ENCODE measurements around the gene GNAO1.

The GNAO1 gene

DNA sequence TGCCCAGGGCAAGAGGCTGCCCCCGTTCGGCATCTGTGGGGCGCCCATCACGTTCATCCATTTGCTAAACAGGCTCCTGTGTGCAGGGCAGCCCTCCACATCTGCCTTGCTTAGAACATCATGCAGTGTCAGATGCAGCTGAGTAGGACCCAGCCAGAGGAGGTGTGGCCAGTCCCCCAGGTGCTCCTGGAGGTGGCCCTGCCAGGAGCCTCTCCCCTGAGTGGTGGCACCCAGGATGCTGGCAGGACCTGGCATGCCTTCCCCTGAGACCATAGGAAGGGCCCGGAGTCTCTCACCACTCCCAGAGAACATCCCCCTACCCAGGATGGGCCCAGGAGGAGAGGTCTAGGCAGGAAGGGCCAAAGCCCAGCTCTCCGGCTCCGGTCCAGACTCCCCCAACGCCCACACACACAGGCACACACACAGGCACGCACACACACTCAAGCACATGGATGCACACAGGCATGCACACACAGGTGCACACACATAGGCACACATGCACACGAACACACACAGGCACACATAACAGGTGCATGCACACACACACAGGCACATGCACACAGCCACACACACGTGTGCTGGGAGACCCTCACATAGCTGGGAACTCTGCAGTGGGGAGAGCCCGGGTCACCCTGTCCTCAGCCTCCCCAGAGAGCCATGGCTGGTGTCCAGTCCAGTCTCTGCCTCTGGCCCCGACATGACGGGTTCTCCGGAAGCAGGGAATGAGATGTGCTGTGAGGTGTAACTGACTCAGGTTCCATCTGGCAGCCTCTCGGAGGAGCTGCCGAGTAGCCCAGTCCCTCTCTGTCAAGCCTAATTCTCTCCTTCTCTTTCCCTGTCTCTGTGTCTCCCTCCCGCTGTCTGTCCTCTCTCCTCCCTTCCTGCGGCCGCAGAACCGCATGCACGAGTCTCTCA lies 159.5 kb downstream of the GNAO1 start:
- no peak for DNase-seq (ENCODE audit: low read depth)

DNA sequence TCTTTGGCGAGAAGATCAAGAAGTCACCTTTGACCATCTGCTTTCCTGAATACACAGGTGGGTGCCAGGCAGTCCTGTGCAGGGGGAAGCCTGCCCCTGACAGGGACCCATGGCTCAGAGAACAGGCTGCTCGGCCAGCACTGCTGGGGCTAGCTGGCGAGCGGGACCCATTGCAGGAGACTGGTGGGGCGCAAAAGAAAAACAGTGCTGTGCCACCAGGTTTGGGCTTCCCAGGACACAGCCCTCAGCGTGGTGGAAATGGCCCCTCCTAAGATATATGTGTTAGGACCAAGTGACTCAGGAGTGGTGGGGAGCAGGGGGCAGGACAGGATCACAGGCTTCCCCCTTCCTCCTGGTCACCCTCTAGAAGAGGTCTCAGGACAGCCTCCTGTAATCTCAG lies 160.2 kb downstream of the GNAO1 start:
- no peak for DNase-seq (ENCODE audit: low read depth)

DNA sequence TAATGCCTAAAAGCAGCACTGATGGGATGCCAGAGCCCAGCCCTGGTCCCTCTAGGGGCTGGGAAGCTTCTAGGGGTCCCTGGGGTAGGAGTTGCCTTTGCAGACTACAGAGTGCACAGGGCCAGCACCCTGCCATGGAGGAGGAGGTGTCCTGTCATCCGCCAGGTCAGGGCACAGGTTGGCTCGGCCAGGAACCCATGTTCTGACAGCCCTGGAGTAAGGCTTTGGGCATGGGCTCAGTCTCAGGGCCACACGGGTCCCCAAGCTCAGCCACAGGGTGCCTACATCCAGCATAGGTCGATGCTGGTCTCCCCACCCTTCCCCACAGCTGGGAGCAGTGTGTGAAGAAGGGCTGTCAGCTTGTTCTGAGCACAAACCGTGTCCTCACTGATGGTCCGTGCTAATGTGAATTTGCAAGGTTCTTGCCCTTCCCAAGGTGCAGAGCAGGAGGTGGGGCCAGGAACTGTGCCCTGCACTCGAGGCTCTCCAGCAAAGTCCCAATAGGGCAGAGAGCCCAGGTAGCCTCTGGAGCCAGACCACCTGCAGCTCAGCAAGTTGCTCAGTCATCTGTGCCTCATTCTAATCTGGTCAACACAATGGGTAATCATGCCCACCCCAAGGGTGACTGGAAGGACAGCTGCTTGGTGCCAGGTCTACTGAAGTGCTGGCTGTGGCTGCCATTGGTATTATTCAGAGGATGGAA lies 161.2 kb downstream of the GNAO1 start:
- no peak for DNase-seq (ENCODE audit: low read depth)

DNA sequence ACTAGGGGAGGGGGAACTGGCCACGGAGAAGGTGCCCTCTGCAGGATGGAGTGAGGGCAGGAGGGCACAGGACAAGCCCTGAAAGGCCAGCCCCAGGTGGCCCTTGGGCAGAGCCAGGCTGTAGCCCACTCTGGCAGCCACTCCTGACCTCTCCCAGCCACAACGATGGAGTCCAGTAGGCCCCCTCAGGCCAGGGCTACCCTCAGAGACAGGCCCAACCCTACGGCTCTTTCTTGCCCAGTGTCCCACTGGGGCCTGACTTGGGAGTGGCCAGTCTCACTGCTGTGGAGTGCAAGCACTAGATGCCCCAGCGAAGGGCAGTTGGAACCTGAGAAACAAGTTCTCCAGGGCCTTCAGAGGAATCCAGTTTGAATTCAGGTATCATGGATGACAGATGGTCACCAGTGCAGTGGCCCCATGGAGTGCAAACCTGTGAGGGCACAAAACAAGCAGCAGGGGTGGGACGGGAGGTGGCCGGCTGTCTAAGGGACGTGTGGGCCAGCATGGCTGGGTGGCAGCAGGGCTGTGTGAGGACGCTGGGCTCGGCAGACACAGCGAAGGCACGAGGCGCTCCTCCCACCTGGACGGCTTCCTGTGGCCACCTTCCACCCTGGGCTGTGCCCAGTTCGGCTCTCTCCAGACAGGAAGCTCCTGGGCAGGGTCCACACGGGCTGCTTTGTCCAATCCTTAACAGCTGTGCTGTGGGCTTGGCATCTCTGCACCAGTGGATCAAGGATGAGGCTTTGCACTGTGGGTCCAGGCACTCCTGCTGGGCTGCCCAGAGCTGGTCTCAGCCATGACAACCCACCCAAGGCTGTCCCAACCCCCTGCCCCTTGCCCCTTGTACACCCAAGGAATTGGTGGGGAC lies 162.0 kb downstream of the GNAO1 start:
- DNase-seq (ENCODE audit: low read depth): no peak

DNA sequence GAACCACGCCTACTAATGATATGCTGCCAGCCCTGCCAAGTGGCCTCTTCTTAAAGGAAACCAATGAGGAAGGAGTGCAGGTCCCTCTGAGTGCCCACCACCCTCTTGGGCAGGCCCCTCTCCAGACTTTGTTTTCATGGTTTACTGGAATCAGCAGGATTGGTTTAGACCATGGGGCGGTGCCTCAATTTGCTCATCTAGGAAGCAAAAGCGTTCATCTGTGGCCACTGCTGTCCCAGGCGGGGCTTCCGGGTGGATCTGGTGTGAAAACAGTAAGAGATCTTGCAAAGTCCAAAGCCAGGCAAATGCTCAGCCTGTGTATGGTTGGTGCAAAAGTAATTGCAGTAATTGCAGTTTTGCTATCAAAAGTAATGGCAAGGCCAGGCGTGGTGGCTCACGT lies 162.7 kb downstream of the GNAO1 start:
- no peak for DNase-seq (ENCODE audit: low read depth)

DNA sequence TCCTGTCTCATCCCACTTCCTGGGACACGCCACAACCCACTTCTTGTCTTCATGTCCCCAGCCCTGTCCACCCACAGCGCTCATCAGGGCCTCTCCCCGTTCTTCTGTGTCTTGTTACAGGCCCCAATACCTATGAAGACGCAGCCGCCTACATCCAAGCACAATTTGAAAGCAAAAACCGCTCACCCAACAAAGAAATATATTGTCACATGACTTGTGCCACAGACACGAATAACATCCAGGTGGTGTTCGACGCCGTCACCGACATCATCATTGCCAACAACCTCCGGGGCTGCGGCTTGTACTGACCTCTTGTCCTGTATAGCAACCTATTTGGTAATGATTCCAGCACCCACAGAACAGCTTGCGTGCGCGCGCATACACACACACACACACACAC lies 163.5 kb downstream of the GNAO1 start:
- DNase-seq (ENCODE audit: low read depth): no peak

DNA sequence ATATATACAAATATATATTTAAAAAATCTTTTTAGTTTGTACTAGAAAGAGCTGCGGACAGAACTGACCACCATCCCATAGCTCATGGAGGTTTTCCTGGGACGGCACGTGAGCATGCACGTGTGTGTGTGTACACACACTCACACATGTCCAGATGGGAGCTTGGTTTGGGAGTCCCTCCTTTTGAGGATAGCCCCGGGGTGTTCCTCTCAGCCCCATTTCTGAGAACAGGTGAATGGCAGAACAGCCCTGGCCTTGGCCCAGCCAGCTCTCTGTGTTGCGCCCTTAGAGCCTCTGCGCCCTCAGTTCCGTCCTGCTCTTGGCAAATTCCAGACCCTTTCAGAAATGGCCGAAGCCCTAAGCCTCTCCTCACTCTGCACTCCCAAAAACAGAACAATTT lies 163.9 kb downstream of the GNAO1 start:
- no peak for DNase-seq (ENCODE audit: low read depth)

DNA sequence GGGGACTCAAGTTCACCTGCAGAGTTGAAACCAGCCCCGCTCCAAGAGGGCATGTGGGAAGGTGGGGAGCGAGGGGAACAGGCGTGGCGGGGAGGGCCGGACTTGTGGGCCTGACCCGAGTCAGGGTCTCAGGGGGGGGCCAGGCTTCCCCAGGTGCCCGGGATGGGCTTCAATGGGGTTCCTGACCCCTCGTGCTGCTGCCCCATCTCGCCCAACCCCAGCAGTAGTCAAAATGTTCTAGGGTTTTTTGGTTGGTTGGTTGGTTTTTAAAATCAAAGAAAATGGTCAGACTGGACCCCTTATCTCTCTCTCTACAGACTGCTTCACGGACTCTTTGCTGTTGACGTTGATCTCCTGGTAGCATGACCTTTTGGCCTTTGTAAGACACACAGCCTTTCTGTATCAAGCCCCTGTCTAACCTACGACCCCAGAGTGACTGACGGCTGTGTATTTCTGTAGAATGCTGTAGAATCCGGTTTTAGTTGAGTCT lies 164.5 kb downstream of the GNAO1 start:
- no peak for DNase-seq (ENCODE audit: low read depth)

DNA sequence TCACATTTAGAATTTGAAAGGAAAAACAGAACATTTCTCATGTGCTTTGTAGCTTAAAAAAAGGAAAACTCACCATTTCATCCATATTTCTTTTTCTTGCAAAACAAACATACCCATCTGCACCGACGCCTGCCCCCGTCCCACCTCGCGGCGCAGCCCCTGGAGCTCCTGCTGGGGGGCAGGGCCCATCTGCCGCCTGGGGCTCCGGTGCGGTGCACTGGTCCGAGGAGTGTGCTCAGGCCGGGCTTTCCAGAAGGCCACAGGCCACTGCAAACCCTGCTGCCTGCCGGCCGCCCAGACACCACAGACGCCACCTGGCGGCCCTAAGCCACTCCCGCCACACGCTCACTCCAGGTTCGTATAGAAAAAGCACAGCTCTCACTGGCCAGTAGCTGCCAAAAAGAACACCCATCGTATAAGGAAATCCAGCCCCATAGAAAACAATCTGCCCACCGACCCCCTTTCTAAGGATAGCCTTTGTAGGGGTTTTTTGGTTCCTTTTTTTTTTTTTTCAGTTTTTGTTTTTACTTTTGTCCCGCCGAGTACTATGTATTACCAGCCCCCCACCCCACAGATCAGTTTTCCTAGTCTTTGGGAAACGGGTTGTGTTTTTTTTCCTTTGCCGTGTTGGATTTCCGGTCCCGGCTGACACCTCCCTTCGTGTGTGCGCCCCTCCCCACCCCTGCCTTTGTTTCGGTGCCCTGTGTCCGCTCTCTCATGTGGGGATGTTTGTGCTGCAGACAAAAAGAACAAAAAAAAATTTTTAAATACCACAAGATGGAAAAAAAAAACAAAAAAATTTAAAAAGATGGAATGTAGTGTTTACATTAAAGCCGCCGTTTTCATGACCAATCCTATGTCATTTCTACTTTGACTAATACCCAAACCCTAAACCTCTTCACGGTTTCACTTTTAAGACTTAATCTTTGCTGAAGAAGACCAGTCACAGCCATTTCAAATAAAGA lies 165.3 kb downstream of the GNAO1 start:
- peak; percentile 80 for DNase-seq (ENCODE audit: low read depth)

DNA sequence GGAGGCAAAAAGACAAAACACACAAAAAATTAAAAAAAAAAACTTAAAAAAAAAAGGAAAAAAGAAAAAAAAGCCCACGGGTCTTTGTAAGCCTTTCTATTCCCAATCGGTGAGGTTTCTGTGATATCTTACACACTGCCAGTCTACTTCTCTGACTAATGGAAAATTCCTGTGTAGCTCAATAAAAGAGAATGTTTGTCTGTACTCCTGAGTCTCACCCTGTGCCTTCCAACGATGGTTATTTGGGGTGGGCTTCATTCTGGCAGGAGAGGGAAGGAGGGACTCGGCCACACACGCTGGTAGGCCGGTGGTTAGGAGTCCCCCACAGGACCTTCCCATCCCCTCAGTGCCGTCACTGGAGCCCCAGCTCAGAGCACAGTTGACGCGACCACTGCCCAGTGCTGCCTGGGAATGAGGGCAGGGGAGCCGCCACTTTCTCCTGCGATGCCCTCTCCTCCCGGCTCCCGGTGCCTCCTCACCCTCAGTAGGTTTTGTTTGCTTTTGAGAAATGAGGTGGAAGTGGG lies 166.0 kb downstream of the GNAO1 start:
- DNase-seq (ENCODE audit: low read depth): peak; percentile 27

DNA sequence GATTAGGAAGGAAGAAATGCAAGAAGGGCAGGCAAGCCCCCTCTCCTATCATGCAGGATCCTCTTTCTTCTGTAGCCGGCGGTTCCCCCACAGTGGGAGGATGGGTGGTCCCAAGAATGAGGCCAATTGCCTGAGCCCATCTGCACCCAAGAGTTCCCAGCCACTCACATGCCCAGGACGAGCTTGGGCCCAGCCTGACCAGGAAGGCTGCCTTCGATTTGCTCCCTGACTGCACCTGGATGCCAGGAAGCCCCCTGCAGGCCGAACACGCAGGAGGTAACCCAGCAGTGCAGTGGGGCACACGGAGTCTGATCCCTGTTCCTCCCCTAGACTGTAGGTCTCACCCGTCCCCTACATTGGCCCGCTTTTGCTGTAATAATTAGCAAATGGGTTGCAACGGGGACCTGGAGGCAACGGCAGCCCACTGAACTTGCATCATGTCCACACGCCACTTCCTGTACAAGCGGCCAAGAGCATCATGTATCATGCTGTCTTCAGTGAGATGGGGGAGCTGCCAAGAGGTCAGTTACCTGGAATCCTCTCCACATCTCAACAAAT lies 166.6 kb downstream of the GNAO1 start:
- no peak for DNase-seq (ENCODE audit: low read depth)

DNA sequence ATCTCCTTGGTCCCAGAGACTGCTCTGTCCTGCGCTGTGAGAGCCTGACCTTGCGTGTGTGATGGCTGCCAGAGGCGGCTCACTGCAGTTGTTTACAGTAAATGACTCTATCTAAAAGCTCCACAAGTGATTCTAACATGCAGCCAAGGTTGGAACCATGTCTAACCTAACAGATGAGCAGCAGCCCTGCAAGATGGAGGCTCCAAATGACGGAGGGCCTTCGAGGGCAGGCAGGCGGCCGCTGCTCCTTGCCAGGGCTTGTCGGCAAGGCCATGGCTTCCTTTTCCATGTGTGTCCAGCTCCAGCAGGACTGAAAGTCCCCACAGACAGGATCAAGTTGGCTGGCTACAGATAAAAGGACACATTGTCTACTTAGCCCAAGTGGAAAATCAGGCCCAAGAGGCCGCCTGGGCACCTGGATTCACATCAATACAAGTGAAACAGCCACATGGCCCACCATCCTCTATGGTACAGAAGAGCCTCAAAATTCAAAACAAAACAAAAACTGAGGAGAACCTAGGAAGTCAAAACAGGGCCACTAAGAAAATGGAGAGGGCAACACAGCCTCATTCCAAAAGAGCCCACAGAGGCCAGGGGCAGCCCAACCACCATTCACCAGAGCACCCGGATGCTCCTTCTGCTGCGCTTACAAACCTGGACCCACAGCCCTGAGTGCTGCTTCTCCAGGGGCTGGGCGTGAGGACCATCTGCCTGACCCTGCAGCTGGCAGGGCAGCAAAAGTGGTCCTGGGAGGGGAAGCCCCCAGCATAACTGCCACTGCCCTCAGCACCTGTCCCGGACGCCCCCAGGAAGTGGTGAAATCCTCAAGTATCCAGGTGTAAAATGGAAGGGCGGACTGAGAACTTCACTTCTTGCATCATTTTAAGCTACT lies 169.1 kb downstream of the GNAO1 start:
- DNase-seq (ENCODE audit: low read depth): no peak

DNA sequence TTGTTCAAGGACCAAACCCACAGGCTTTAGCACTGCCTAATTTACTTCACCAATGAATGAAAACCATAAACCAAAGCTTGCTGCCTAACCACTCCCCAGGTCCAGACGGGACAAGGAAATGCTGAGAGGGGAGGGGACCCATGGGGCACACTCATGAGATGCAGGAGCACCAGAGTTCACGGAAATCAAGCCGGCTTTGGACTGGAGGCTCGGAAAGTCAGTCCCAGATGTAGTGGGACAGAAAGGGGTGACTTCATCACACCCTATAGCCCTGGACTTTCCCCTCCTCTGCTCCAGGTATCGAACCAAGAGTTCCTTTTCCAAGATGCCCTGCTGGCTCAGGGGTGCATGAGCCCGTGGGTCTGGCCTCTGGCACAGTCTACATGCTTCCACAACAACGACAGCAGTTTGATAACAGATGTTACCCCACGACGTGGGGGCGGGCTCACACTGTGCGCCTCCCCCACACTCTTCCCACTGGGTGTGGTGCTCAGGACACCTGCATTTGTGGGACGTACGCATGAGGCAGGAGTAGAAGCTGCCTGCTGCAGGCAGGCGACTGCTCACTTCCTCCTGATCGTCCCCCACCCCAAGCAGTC lies 170.9 kb downstream of the GNAO1 start:
- DNase-seq (ENCODE audit: low read depth): no peak

DNA sequence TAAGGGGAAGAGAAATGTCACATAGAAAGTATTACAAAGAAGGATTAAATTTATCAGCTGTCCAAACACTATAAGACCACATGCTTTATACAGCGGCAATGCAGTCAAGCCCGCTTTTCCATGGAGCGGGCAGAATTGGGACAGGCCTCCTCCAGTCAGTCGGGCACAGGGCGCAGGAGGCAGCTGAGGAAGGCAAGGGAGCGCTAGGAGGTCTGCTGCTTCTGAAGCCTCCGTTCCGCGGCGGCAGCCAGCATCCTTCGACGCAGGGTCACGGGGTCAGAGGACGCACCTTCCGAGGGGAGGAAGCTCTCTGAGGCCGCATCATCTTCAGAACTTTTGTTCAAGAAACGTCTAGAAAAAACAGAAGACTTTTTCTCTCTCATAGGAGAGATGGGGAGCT lies 171.4 kb downstream of the GNAO1 start:
- no peak for DNase-seq (ENCODE audit: low read depth)

DNA sequence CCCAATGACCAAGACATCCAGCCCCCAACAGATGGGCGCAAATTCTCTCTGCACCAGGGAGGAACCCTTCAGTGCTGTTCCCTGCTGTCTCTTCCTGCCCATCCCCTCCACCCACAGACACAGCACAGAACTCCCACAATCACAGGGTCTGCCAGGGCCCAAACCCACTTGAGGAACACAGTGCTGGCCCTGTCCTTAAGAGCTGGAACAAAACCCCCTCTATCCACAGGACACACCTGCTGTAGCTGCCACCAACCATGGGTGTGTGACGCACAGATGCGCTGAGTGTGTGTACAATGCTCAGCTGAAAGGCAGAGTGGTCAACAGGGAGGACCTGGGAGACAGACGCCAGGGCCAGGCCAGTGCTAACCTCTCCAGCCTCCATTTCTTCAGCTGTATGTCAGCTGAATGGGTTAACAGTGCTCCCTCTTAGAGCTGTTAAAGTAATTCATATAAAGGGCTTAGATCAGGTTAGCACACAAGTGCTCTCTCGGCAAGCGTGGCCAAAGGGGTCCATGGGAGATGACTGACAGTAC lies 172.0 kb downstream of the GNAO1 start:
- no peak for DNase-seq (ENCODE audit: low read depth)

DNA sequence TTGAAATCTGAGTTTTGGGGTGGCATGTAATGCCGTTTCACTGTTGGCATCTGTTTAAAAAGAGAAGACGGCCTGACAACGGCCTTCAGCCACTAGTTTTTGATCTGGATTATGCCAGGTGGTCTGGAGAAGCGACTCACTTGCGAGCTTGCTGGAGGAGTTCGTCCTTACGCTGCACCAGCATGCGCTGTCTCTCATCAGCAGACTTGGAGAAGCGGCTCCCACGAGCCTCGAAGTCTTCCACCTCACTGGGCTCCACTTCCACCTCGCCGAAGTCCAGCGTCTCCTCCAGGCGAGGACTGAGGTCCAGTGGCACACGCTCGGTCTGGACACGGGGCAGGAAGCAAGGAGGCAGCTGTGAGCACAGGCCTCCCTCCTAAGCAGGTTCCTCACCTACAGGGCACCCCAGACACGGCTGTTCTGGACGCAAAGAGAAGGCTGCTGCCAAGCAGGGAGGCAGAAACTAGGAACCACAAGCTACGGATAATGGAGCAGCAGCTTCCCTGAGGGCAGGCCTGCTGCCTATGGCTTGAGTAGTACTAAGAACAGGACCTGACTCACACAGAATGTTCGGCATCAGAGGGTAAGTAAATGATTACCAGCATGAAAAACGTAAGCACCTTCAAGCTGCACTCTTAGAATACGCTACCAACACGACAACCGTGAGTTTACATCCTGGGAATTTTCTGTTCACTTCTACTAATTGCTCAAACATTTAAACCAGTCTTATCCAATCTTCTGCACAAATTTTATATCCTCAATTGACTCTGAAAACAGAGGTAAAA lies 172.7 kb downstream of the GNAO1 start:
- no peak for DNase-seq (ENCODE audit: low read depth)

DNA sequence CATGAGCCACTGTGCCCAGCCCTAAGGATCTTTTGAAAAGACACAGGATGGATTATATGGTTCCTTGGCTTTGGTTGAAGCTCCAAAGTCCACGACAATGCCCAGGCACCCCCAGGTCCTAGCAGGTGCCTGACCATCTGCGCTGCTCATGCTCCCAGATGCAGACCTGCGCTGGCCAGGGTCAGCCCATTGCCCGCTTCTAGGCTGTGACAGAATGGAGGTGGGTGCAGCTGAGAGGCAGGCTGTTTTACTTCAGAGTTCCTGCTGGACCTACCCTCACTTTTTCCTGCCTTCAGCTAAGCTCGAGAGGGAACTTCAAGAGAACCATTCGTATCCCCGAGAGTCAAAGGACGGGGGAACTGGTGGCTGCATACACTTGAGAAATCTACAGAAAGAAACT lies 173.6 kb downstream of the GNAO1 start:
- DNase-seq (ENCODE audit: low read depth): no peak

DNA sequence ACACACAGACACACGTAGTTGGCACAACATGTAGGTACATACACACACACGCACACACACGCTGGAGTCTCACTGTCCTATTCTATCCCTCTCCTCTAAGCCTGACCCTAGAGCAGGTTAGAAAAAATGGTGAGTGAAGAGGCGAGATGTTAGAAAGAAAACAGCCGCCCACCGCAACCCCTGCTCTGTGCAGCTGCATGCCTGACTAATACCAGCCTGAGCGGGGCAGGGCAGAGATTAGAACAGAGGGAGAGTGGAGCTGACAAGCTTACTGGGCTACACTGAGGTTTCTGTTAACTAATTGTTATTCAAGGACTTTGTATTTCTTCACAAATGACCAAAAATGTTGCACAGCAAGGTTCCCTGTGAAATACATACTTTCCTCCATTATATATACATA lies 174.3 kb downstream of the GNAO1 start:
- no peak for DNase-seq (ENCODE audit: low read depth)
